ENCODE data around the gene ALKBH8. TPM values are rescaled to one million over a fixed set of nuclear protein-coding genes. Genes with fewer than 3 reads are reported as not detected.
A peak's percentile ranks its signal among the peaks of the same experiment; 100 is the strongest.
"Not testable (repeated sequence)": the region's sequence is repeated elsewhere in the genome, so short reads cannot be mapped to it uniquely, and the experiment has no call there.

The ALKBH8 gene
- polyA plus RNA-seq, 2 of the 4 experiments (the other 2 are of a cell fraction) = 6.5 to 10.8 TPM

GRCh38 chr11:107576497-107577345 is 11.2 kb upstream of the ALKBH8 start:
- TF ChIP-seq RAD21 (conservative IDR thresholded peaks at IDR 0.05 in 1 of 2, IDR thresholded peaks at IDR 0.05 in 1 of 2) (peak; percentile 62 to 67), CTCF (IDR thresholded peaks at IDR 0.05) (peak; percentile 74), SMC3 (IDR thresholded peaks at IDR 0.05) (peak; percentile 82)
- H3K4me2 ChIP-seq, H3K27ac ChIP-seq, FAIRE-seq, POLR2A ChIA-PET, H3K9me3 ChIP-seq, H3K4me1 ChIP-seq, H3K4me3 ChIP-seq: not testable (repeated sequence)
- WGBS (ENCODE audit: missing lambda C conversion rate) = 17% methylated on average over 2 of the region's 2 CpGs
- ATAC-seq = peak in 1 of 2 experiments; percentile 61; a peak in 2 of 6 replicates
- CTCF ChIA-PET = interaction anchor here (0.7 to 6.6 kb wide), 16 partner anchors 10 to 322 kb away, joined by 3 to 61 read pairs (median 4); no protein-coding TSS in a partner anchor
- DNase-seq (ENCODE audit: low read depth in 1 of 2, low spot score in 1 of 2) = peak in 1 of 2 experiments; percentile 36

GRCh38 chr11:107573438-107573837 is 7.9 kb upstream of the ALKBH8 start:
- POLR2A ChIA-PET = no interaction called here
- no peak for FAIRE-seq

More at GRCh38 chr11:107573438-107573837, 7.9 kb upstream of the ALKBH8 start:
- H3K4me2 ChIP-seq = no peak overlapping the region
- no peak for DNase-seq (ENCODE audit: low read depth in 1 of 2, low spot score in 1 of 2)
- CTCF ChIA-PET = interaction anchor here (4.9 to 6.6 kb wide), 3 partner anchors 10 to 198 kb away, joined by 33 to 61 read pairs (median 56); no protein-coding TSS in a partner anchor
- 61% methylated on average over 1 of the region's 1 CpG for WGBS (ENCODE audit: missing lambda C conversion rate)
- no peaks in the 10 kb centered on the region for H3K4me1 ChIP-seq
- H3K27ac ChIP-seq = no peak overlapping the region
- H3K4me3 ChIP-seq = no peak overlapping the region
- no peaks in the 10 kb centered on the region for H3K9me3 ChIP-seq
- no peak for TF ChIP-seq MAX (IDR thresholded peaks at IDR 0.05)
- TF ChIP-seq CBX2 (IDR thresholded peaks at IDR 0.05; ENCODE audit: borderline replicate concordance, low read depth) = no peak
- no peak for TF ChIP-seq POLR2A (IDR thresholded peaks at IDR 0.05; ENCODE audit: low read length)
- no peak for TF ChIP-seq USF2 (IDR thresholded peaks at IDR 0.05)
- TF ChIP-seq HMGXB4 (CRISPR knock-in tag; IDR thresholded peaks at IDR 0.05; ENCODE audit: borderline replicate concordance) = no peak
- no peak for TF ChIP-seq FOSL2 (IDR thresholded peaks at IDR 0.05)
- no peak for TF ChIP-seq FOSL2 (CRISPR knock-in tag; IDR thresholded peaks at IDR 0.05)
- no peak for TF ChIP-seq NR3C1 (IDR thresholded peaks at IDR 0.05)
- TF ChIP-seq TP53 (CRISPR knock-in tag; IDR thresholded peaks at IDR 0.05) = no peak
- TF ChIP-seq HEYL (CRISPR knock-in tag; IDR thresholded peaks at IDR 0.05) = no peak
- no peak for TF ChIP-seq E2F6 (IDR thresholded peaks at IDR 0.05; ENCODE audit: borderline replicate concordance, low read depth)
- TF ChIP-seq CEBPB (IDR thresholded peaks at IDR 0.05) = no peak
- TF ChIP-seq CHD2 (IDR thresholded peaks at IDR 0.05; ENCODE audit: low read length, partially characterized antibody) = no peak
- no peak for TF ChIP-seq BHLHE40 (IDR thresholded peaks at IDR 0.05; ENCODE audit: low read depth, low read length)
- ATAC-seq = no peak
